GM10266 (cell line): Measurements from ENCODE around the gene RBMS1.

Experiments used
- DNase-seq: peaks from one replicate; pipeline ENCODE4 v3.0.0; 2012; ENCODE audit errors: extremely low spot score
- CTCF ChIP-seq: IDR thresholded peaks from 2 replicates; pipeline ENCODE4 v1.5.1; 2012; ENCODE audit warnings: mild to moderate bottlenecking, low read depth; ENCODE audit not compliant: control insufficient read depth, insufficient read depth; ENCODE audit errors: missing control alignments

RBMS1 gene

GRCh38 chr2:160288324-160288723 lies 205.3 kb downstream of the RBMS1 start:
- no peak for DNase-seq
- TF ChIP-seq CTCF, result no peak

- DNase-seq, result no peak
- no peak for TF ChIP-seq CTCF
Observed at GRCh38 chr2:160287476-160287875, 206.1 kb downstream of the RBMS1 start.

GRCh38 chr2:160286551-160286950 lies 207.1 kb downstream of the RBMS1 start:
- no peak for TF ChIP-seq CTCF
- DNase-seq, result no peak

- no peak for DNase-seq
Observed at GRCh38 chr2:160283675-160284074, 209.9 kb downstream of the RBMS1 start.

GRCh38 chr2:160282063-160282580 lies 211.5 kb downstream of the RBMS1 start:
- DNase-seq, result no peak
- TF ChIP-seq CTCF, result no peak

More at GRCh38 chr2:160283675-160284074, 209.9 kb downstream of the RBMS1 start:
- no peak for TF ChIP-seq CTCF

GRCh38 chr2:160281213-160281612 lies 212.4 kb downstream of the RBMS1 start:
- no peak for DNase-seq
- no peak for TF ChIP-seq CTCF

GRCh38 chr2:160279813-160280465 lies 213.7 kb downstream of the RBMS1 start:
- no peak for DNase-seq
- TF ChIP-seq CTCF, result no peak
